ENCODE results near the gene MTX3.

The MTX3 gene

DNA sequence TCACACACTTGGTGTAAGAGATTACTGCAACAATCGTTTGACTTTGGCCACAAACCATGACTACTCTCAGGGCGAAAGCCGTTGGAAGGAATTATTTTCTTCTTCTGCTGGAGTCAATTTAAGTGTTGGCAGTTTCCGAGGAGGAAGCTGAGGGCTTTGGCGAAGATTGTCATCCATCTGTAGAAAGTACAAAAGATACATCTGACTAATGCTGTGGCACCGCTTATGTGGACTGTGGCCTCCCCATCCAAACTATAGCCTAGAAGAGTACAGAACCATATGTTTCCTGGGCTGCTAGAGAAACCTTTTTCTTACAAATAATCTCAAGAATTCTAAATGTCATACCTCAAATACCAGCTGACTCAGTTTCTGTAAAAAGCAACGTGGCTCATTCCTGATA is 7.4 kb downstream of the MTX3 start:
- DNase-seq (ENCODE audit: low spot score): peak; percentile 9

DNA sequence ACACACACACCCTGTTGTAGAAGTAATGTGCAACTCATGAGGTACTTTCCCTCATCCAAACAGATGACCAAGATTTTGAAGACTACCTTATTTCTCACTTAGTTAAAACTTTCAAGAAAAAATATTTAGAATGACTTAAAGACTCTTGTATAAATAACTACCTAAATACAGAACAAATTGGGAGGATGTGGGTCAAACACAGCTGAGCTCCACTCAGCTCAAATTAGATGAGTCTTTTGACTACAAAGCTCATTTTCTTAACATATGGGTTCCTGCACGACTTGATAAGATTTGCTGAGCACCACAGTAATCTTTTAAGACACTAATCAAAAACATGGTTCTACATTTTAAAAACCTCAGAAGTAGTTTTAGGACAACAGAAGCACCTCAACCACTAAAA is 8.9 kb downstream of the MTX3 start:
- DNase-seq (ENCODE audit: low spot score): no peak

- DNase-seq (ENCODE audit: low spot score): no peak
Observed at GRCh38 chr5:79976759-79977515, 14.1 kb downstream of the MTX3 start.

GRCh38 chr5:79975422-79975821 is 15.6 kb downstream of the MTX3 start:
- peak; percentile 18 for DNase-seq (ENCODE audit: low spot score)

- peak; percentile 66 for DNase-seq (ENCODE audit: low spot score)
Observed at GRCh38 chr5:79974886-79975285, 16.2 kb downstream of the MTX3 start.

DNA sequence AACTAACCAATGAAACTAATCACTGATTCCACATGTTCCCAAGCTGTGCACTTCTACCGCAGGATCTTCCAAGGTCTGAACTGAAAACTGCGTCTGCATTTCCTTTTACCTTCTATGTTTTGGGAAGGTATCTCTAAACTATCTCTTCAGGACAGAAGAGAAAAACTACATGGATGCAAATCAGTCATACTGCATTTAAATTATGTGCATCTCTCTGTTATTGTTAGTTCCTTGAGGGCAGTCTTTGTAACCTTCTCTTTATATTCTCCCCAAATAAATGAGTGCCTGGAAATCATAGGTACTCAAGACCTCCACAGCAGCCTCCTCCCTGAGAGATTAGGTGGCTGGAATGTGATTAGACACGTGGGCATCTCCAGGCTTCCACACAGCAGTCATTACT is 17.1 kb downstream of the MTX3 start:
- no peak for DNase-seq (ENCODE audit: low spot score)

DNA sequence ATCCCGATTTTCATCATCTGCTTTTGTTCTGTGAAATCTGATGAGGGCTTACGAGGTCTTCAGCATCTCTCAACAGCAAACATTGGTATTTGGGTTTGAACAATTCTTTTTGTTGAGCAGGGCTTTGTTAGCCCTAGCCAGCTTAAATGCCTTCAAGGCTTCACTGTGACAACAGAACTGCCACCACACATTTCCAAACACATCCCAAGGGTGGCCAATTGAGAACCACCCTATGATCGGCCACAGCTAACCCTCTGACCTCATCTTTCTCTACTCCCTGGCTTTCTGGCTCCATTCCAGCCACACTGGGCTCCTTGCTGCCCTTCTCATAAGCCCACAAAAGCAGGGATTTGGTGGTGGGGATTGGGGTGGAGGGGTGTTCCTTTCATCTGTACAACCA is 17.6 kb downstream of the MTX3 start:
- DNase-seq (ENCODE audit: low spot score): no peak

GRCh38 chr5:79971156-79971555 is 19.9 kb downstream of the MTX3 start:
- peak; percentile 61 for DNase-seq (ENCODE audit: low spot score)

DNA sequence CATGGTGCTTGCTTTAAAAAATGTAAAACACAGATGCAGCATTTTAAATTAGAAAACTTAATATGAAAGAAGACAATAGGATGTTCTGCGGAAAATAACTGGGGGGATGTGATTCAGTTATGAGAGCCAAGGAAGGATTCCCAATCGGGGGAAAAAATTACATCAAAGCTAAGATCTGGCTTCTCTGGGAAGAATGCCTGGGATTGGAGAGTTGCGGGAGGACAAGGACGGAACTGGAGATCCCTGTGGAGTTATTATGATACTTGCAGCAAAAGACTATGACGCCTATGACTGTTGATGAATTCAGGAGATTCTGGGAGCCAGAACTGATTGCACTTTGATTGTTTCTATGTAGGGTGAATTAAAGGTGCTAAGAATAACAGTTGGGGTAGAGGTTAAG is 24.6 kb downstream of the MTX3 start:
- DNase-seq (ENCODE audit: low spot score): no peak

DNA sequence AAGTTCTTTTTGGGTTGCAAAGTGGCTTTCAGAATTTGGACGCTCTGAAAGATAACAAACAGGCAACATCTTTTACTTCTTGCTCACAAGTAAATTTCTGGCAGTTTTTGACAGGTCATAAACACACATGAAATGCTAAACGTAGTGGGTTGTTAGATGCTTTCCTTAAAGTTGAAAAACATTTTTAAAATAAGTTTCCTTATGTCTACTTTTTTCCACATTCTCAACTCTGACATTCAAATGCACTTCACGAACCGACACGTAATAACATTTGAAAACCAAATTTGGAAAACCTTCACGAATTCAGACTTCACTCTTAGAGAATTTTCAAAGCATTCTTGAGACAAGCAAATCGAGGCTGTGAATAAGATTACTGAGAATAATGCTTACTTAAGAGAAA is 26.9 kb downstream of the MTX3 start:
- no peak for DNase-seq (ENCODE audit: low spot score)

- DNase-seq (ENCODE audit: low spot score): no peak
Observed at GRCh38 chr5:79963261-79964061, 27.6 kb downstream of the MTX3 start.

- peak; percentile 42 for DNase-seq (ENCODE audit: low spot score)
Observed at GRCh38 chr5:79962575-79963222, 28.4 kb downstream of the MTX3 start.

GRCh38 chr5:79961716-79962574 is 29.1 kb downstream of the MTX3 start:
- DNase-seq (ENCODE audit: low spot score): no peak

DNA sequence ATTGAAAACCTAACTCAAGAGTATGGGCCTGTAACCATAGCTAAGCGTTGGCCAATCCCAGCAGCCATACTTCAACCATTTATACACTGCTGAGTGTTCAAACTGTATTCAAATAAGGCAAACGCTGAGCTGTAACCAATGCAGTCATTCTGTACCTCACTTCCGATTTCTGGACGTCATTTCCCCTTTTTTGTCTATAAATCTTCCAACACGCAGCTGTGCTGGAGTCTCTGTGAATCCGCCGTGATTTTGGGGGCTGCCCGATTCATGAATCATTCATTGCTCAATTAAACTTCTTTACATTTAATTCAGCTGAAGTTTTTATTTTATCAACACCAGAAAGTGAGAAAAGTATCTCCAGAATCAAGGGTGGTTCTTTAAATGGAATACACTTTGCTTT is 31.7 kb downstream of the MTX3 start:
- no peak for DNase-seq (ENCODE audit: low spot score)

DNA sequence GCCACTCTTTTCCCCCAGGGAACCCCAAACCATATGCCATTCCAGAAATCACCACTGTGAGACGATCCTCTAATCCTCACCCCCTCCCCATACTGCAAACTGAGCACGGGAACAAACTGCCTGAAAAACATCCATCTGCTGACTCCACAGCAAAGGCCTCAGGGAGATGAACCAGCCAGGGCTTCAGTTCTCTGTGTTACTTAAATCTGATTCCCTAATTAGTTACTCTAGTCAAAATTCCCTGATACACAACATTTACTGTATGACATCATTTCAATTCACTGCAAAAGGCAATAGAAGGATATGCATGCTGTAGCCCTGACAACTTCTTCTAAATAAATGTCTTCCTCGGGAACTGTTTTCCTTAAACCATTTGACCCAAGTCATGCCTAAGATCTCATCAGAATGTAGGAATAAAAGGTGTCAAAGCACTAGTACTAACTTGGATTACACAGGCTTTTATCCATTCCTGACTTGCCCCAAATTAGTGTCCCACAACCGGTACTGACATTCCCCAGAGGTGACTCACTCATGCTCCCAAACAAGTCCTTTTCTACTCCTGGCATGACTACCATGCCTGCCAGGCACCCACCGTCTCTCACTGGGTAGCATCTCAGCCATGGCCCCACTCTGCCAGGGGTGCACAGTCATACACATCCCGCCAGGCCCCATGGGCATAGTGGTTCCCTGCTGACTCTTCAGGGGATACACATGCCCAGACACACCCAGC is 35.0 kb downstream of the MTX3 start:
- peak; percentile 80 for DNase-seq (ENCODE audit: low spot score)

DNA sequence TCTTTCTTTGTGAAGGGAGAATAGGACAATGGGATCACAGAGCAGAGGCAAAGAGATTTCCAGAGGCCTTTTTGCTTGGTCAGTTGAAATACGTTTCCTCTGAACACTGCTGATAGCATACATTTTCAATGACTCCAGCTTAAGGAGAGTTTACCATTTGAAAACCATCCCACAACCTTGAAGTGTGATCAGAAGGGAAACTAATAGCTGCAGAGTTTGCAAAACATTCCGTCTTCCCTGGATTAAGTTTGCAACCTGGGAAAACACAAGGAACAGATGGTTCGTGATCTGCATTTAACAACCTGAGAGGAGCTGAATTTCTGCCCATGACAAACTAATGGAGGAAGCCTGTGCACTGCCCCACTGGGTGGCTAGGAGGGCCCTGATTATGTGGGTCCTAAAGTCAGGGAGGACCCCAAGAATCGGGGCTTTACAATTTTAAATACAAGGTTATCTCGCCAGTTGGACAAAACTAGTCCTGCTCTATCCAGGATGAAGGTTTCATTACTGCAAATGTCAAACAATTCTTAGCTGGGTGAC is 35.6 kb downstream of the MTX3 start:
- DNase-seq (ENCODE audit: low spot score): no peak

- no peak for DNase-seq (ENCODE audit: low spot score)
Observed at GRCh38 chr5:79954620-79955019, 36.4 kb downstream of the MTX3 start.

DNA sequence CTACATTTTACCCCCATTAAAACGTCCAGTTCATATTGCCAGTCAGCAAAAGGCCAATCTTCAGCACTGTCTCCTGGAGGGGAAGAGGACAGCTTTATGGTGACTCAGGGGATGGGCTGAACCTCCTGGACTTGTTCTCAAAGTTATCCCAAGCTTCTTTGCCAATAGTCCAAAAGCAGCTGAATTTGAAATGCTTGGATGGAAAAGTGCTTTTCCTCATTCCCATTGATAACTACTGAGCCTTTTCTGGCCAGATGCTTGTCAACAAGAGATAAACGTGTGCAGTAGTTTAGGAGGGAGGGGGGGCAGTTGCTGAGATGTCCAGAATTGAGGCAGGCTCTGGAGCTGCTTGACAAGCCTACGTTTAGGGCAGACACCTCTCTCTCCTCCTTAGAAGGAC is 43.5 kb downstream of the MTX3 start:
- no peak for DNase-seq (ENCODE audit: low spot score)

DNA sequence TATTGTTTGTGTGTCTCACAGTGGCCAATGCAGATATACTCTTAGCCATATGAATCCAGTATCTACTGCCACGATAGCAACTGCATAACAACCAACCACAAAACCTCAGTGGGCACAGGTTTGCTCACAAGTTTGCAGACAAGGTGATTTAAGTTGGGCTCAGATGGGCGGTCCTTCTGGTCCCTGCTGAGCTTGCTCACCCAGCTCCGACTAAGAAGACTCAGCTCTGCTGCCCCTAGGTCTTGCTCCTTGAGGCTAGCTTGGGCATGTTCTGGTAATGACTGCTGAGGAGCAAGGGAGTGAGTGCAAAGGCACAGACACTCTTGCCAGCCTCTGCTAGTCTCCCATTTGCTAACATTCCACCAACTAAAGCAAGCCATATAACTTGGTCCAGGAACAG is 52.6 kb downstream of the MTX3 start:
- DNase-seq (ENCODE audit: low spot score): no peak

DNA sequence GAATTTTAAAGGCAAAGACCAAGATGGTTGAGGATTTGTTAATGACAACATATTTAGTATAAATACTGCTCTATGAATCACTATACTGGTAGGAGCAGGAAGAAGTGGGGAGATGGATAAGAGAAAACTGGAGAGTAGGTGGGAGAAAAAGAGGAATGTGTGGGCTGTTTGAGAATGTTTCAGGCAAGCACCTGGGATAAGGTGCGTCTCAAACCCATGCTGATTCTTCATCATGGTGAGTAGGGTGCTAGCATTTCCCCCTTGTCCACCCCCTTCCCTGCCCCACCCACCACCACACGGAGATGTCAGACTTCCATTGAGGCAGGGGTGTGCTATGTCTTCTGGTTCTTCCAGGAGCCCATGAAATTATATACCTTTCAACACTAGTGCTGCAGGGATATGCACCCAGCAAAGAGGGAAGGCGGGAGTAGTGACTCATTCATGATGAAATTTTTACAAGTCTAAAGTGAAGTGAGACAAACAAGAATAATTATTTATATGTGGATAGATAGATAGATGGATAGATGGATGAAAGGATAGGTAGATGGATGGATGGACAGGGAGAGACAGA is 54.3 kb downstream of the MTX3 start:
- DNase-seq (ENCODE audit: low spot score): peak; percentile 17
